ENCODE data around the gene SDCCAG8.

The SDCCAG8 gene

GRCh38 chr1:243507672-243508302 lies 251.9 kb downstream of the SDCCAG8 start:
- TF ChIP-seq CTCF (IDR thresholded peaks at IDR 0.05; ENCODE audit: low read depth, low read length): no peak
- DNase-seq (ENCODE audit: extremely low read depth, low read depth): no peak

- no peak for DNase-seq (ENCODE audit: extremely low read depth, low read depth)
These were observed 252.5 kb downstream of the SDCCAG8 start for GRCh38 chr1:243508303-243508713.

GRCh38 chr1:243508943-243509342 lies 253.1 kb downstream of the SDCCAG8 start:
- no peak for DNase-seq (ENCODE audit: extremely low read depth, low read depth)
- TF ChIP-seq CTCF (IDR thresholded peaks at IDR 0.05; ENCODE audit: low read depth, low read length): no peak

More at GRCh38 chr1:243508303-243508713, 252.5 kb downstream of the SDCCAG8 start:
- no peak for TF ChIP-seq CTCF (IDR thresholded peaks at IDR 0.05; ENCODE audit: low read depth, low read length)

- DNase-seq (ENCODE audit: extremely low read depth, low read depth): no peak
- no peak for TF ChIP-seq CTCF (IDR thresholded peaks at IDR 0.05; ENCODE audit: low read depth, low read length)
These were observed 255.1 kb downstream of the SDCCAG8 start for GRCh38 chr1:243510928-243511327.

GRCh38 chr1:243513726-243514491 lies 258.1 kb downstream of the SDCCAG8 start:
- no peak for DNase-seq (ENCODE audit: extremely low read depth, low read depth)
- TF ChIP-seq CTCF (IDR thresholded peaks at IDR 0.05; ENCODE audit: low read depth, low read length): no peak

- no peak for TF ChIP-seq CTCF (IDR thresholded peaks at IDR 0.05; ENCODE audit: low read depth, low read length)
- DNase-seq (ENCODE audit: extremely low read depth, low read depth): no peak
These were observed 259.1 kb downstream of the SDCCAG8 start for GRCh38 chr1:243514927-243515326.

- TF ChIP-seq CTCF (IDR thresholded peaks at IDR 0.05; ENCODE audit: low read depth, low read length): no peak
- DNase-seq (ENCODE audit: extremely low read depth, low read depth): no peak
These were observed 265.0 kb downstream of the SDCCAG8 start for GRCh38 chr1:243520831-243521230.
